GM19238 (cell line): ENCODE measurements around the gene NCS1.

Source experiments
- DNase-seq: peaks from one replicate; pipeline ENCODE4 v3.0.0; 2011; ENCODE audit warnings: low spot score; ENCODE audit not compliant: insufficient read length

Gene NCS1

GRCh38 chr9:130147198-130147597 lies 25.0 kb upstream of the NCS1 start:
- DNase-seq: no peak

- no peak for DNase-seq
These were observed 24.3 kb upstream of the NCS1 start for GRCh38 chr9:130147910-130148309.

GRCh38 chr9:130149031-130149430 lies 23.2 kb upstream of the NCS1 start:
- no peak for DNase-seq

DNA sequence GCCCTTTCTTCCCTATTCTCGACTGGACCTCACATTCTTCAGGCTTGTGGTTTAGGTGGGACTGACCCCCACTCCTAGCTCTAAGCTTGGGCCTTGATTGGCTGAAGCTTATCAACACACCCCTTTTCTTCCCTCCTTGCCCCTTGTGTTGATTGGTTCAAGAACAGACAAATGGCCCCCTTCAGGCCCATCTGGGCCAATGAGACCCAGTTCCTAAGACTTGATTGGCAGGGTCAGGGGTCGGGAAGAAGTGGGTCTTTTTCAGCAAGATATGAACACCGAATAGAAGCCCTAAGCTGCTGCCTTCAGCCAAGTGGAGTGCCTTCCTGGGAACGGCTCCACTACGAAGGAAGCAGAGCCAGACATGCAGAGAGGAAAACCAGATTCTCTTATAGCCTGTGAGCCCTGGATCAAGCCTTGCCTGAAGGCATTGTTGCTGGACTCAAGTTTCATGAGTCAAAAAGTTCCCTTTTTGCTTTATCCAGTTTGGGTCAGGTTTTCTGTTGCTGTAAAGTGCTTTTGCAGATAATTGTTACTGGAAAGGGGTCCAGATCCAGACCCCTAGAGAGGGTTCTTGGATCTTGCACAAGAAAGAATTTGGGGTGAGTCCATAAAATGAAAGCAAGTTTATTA lies 22.4 kb upstream of the NCS1 start:
- no peak for DNase-seq

GRCh38 chr9:130150779-130151382 lies 21.3 kb upstream of the NCS1 start:
- no peak for DNase-seq

- no peak for DNase-seq
These were observed 17.4 kb upstream of the NCS1 start for GRCh38 chr9:130154816-130155215.

DNA sequence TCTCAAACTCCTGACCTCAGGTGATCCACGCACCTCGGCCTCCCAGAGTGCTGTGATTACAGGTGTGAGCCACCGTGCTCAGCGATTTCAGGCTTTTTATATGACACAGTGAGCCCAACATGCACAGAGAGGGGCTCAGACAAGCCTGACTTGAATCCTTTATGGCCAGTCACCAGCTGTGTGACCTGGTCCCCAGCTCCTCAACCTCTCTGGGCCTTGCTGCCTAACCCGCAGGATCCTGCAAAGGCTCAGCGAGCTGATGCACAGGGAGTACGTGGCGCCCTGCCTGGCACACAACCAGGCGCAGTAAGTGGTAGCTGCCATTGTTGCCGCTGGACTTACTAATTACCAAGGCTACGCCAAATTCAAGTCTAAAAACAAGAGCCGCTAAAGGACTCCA lies 16.6 kb upstream of the NCS1 start:
- no peak for DNase-seq

DNA sequence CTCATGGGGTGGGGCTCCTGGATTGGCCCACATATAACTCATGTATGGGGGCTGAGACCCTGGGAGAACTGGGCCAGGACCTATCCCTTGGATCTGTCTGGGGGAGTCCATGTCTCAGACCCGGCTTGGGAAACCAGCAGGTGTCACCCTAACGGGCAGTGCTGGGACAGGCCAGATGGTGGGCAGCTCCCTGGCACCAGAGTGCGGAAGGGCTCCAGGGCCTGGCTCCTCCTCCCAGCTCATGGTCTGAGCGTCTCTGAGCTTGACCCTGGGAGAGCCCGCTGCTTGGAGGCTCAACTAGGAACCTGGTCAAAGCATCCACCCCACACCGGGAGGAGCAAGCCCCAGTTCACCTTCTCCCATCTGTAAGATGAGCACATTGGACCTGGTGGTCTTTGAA lies 15.5 kb upstream of the NCS1 start:
- DNase-seq: no peak

GRCh38 chr9:130157079-130157478 lies 15.1 kb upstream of the NCS1 start:
- DNase-seq: no peak

DNA sequence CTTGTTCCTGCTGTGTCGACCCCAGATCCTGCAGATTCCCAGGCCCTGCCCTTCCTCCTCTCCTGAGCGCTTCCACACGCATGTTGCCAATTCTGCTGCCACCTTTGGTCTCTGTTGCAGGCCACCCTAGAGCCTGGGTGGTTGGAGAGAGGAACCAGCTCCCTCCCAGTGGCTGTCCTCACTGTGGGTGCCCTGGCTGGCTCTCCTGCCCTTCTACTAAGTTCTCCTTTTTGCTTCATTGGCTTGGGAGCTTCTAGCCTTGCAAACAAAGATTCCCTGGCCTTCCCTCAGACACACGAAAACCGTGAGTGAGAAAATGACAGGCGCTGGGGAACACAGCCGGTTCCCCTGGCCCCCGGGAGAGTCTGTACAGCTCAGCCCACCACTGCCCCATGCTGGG lies 14.2 kb upstream of the NCS1 start:
- no peak for DNase-seq

GRCh38 chr9:130159057-130159456 lies 13.1 kb upstream of the NCS1 start:
- no peak for DNase-seq

GRCh38 chr9:130159915-130160670 lies 12.1 kb upstream of the NCS1 start:
- DNase-seq: no peak

GRCh38 chr9:130160862-130161470 lies 11.2 kb upstream of the NCS1 start:
- DNase-seq: no peak

DNA sequence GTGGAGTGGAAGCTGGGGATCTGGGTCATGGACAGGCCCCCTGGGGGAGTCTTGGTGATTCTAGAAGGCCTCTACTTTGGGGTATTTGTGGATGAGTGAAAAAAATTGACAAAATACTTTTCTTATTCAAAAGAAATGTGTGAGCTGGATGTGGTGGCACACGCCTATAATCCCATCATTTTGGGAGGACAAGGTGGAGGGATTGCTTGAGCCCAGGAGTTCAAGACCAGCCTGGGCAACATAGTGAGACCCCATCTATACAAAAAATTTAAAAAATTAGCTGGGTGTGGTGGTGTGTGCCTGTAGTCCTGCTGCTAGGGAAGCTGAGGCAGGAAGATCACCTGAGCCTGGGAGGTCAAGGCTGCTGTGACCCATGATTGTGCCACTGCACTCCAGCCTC lies 6.6 kb upstream of the NCS1 start:
- DNase-seq: no peak

- no peak for DNase-seq
These were observed 5.8 kb upstream of the NCS1 start for GRCh38 chr9:130166399-130166798.

DNA sequence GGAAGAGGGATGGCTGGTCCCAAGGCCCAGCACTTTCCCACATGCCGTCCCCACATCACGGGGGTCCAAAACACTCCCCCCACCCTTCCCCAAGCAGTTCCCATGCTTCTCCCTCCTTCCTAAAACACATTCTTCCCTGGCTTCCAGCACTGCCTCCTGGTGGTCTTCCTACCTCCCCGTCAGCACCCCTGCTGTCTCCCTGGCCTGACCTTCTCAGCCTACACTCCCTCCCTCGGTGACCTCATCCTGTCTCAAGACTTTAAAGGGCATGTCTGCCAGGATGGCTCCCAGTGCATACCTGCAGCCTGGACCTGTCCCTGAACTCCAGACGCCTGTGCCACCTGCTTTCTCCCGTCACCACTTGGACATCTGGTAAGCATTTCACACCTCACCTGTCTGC lies 4.3 kb upstream of the NCS1 start:
- DNase-seq: no peak

- DNase-seq: no peak
These were observed 717 bp upstream of the NCS1 start for GRCh38 chr9:130171226-130172148.

DNA sequence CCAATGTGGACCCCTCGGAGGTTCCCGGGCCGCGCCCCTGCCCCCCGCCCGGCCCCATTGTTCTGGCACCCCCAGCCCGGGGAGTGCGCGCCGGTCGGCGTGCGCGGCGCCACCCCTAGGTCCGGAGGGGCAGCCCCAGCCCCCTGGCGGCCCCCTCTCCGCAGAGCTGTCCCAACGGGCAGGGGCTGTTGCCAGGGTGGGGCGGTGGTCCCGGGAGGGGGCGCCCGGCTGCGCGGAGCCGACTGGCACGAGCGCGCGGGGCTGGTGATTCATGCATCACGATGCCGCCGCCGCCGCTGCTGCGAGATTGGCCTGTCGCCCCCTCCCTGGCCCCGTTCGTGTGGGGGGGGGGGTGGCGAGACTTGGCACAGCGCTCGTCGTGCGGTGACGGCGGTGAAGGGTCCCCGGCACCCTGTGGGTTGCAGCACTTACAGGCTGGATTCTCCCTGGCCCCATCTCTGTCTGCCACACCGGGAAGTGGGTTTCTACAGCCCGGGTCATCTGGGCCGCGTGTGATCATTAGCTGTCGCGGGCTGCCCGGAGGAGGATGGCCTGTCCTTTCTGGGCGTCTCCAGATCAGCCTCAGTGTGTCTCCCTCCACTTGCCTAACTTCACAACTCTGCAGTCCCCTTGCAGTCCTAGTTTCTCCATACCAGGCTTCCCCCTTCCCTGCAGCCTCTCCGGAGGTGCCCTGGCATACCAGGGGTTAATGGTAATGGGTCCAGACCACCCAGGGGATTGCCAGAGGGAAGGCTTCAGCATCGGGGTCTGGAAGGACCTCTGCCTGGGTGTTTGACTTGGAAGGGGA lies 858 bp downstream of the NCS1 start:
- no peak for DNase-seq

DNA sequence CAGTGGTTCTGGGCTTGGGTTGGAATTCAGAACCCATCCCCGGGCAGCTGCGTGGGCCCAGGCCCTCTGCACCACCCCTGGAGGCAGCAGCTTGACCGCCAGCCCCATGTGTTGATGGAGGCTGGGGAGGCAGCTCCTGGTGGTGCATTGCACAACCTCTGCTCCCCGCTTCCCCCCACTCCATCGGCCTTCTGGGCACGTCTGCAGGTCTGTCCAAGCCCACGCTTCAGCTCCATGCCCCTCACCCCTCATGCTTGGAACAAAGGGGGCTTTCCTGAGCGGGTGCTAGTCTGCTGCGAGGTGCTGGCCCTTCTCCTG lies 1.4 kb downstream of the NCS1 start:
- no peak for DNase-seq

DNA sequence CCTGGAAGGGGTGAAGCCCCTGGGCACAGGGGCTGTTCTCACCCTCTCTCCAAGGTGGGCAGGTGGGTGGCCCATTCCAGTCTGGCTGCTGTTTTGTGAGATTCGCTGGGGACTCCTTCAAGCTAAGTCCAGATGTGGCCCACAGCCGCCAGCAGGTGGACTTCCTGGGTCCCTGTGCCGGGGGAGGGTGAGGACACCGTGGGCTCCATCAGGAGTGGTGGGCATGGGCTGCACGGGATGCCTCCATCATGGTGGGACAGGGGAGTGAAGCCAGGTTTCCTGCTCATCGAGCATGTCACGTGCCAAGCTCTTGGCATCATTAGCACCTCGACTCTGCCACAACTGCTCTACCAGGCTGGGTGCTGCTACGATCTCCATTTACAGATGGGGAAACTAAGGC lies 1.8 kb downstream of the NCS1 start:
- DNase-seq: no peak

DNA sequence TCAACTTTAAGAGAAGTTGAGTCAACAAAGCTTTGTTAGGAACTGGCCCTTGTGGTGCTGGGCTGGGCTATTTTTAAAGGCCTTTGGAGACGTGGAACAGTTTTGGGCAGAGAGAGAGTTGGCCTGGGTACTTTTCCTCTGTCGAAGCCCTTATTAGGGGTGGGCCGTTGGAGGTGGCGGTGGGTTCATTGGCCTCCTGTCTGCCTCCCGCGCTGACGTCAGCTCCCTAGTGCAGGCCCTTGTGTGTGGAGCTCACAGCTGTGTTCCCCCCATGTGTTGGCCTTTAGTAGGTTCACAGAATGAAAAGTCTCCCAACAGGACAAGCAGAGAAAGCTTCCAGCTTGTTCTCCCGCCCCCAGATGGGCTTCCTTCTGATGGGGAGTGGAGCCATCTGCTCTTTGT lies 2.7 kb downstream of the NCS1 start:
- DNase-seq: no peak
